Vagina (tissue), 2 donors: ENCODE data around the gene AMMECR1. TPM values are rescaled to one million over a fixed set of nuclear protein-coding genes. Genes with fewer than 3 reads are reported as not detected.

Experiments used
- DNase-seq, 2 donors: peaks; one replicate each; pipeline ENCODE4 v3.0.0-alpha.2; 2017; ENCODE audit errors: extremely low spot score in 2 of 2
- H3K27ac ChIP-seq: fragments of 200-600 bp; sonication (generic); one replicate; pipeline ENCODE4 v1.5.1; 2019
- H3K27me3 ChIP-seq: fragments of 200-600 bp; sonication (generic); one replicate; pipeline ENCODE4 v1.5.1; 2019
- H3K36me3 ChIP-seq, 2 donors: fragments of 200-600 bp; sonication (generic); one replicate each; pipeline ENCODE4 v1.5.1; 2017 to 2019
- H3K4me1 ChIP-seq: fragments of 200-600 bp; sonication (generic); one replicate; pipeline ENCODE4 v1.5.1; 2019
- H3K4me3 ChIP-seq, 2 donors: fragments of 200-600 bp; sonication (generic); 1 replicate in 1 of 2; 2 replicates in 1 of 2; pipeline ENCODE4 v1.5.1; 2016 to 2019
- H3K9me3 ChIP-seq: fragments of 200-600 bp; sonication (generic); one replicate; pipeline ENCODE4 v1.5.1; 2019
- POLR2A ChIP-seq, 2 donors: fragments of 450-650 bp; IDR thresholded peaks; one replicate each; pipeline ENCODE4 v1.6.1; 2017; ENCODE audit warnings: antibody characterized with exemption in 2 of 2, mild to moderate bottlenecking in 2 of 2, moderate library complexity in 2 of 2
- POLR2AphosphoS5 ChIP-seq, 2 donors: sonication (generic); formaldehyde crosslinking; IDR thresholded peaks; one replicate each; pipeline ENCODE4 v1.9.0; 2017; ENCODE audit warnings: antibody characterized with exemption in 2 of 2, mild to moderate bottlenecking in 2 of 2, low read depth in 1 of 2; ENCODE audit not compliant: insufficient read depth in 1 of 2
- intact Hi-C: fragments of 100-400 bp; cut with DNase I; formaldehyde crosslinking; loops from one replicate; pipeline ENCODE4 v1.15.1; 2023
- total RNA-seq: library from RNA; depleted of rRNA; stranded (reverse); fragments of >200 nt; gene quantifications from one replicate; pipeline ENCODE4 v1.2.3, GENCODE V29; 2016
- TF ChIP-seq, protein P1 (sequence below), 3 experiments: fragments of 450-650 bp in 2 of 3; fragments of 200-600 bp in 1 of 3; sonication (generic) in 1 of 3; IDR thresholded peaks; one replicate each; pipeline ENCODE4 v1.5.1; 2017 to 2019; ENCODE audit warnings: antibody characterized with exemption in 3 of 3, mild to moderate bottlenecking in 2 of 3, moderate library complexity in 2 of 3

AMMECR1 gene
- total RNA-seq, 1 donor from 2014 or later: 8.1 TPM

DNA sequence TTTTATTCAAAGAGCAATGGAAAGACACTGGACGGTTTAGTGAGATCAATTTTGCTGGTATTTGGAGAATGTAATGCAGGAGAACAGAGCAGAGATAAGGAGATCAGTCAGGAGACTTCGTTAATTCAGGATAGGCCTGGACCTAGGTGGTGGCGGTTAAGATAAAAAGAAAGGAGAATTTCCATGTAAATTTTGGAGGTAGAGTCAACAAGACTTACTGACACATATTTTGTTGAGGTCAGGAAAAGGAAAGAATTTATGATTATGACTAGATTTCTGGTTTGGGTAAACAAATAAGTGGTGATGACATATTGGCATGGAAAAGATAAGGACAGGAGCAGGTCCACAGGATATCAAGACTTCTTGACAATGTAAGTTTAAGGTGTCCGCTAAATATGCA lies 8.8 kb upstream of the AMMECR1 start:
- no peaks in the 10 kb centered on the region for H3K27me3 ChIP-seq
- TF ChIP-seq, protein P1, sequence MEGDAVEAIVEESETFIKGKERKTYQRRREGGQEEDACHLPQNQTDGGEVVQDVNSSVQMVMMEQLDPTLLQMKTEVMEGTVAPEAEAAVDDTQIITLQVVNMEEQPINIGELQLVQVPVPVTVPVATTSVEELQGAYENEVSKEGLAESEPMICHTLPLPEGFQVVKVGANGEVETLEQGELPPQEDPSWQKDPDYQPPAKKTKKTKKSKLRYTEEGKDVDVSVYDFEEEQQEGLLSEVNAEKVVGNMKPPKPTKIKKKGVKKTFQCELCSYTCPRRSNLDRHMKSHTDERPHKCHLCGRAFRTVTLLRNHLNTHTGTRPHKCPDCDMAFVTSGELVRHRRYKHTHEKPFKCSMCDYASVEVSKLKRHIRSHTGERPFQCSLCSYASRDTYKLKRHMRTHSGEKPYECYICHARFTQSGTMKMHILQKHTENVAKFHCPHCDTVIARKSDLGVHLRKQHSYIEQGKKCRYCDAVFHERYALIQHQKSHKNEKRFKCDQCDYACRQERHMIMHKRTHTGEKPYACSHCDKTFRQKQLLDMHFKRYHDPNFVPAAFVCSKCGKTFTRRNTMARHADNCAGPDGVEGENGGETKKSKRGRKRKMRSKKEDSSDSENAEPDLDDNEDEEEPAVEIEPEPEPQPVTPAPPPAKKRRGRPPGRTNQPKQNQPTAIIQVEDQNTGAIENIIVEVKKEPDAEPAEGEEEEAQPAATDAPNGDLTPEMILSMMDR (IDR thresholded peaks at IDR 0.05): no peak
- TF ChIP-seq POLR2A (IDR thresholded peaks at IDR 0.05) (no peak), POLR2AphosphoS5 (IDR thresholded peaks at IDR 0.05; ENCODE audit: insufficient read depth in 1 of 2, low read depth in 1 of 2) (no peak)
- intact Hi-C loops: no loop called here

DNA sequence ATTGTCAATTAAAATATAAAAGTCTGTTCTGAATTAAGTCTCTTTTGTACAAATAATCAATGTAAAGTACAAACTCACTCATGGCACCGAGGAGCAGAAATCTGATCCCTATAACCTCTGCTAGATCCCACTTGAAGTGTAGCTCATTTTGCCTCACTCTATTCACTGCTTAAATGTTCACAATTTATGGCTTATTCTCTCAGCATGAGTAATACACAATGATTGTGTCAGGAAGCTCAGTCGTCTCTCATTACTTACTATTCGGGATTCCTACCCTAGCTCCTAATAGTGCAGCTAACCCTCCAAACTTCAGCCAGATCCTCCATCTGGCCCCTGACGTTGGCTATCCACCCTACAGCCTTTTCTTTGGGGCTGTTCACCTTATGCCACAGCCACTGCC lies 4.7 kb upstream of the AMMECR1 start:
- no peak overlapping the region for H3K27ac ChIP-seq
- H3K27me3 ChIP-seq: no peaks in the 10 kb centered on the region
- H3K4me3 ChIP-seq: no peak overlapping the region
- no peaks in the 10 kb centered on the region for H3K4me1 ChIP-seq
- no peaks in the 10 kb centered on the region for H3K9me3 ChIP-seq
- intact Hi-C loops: no loop called here
- no peaks in the 10 kb centered on the region for H3K36me3 ChIP-seq
- TF ChIP-seq POLR2A (IDR thresholded peaks at IDR 0.05) (no peak), POLR2AphosphoS5 (IDR thresholded peaks at IDR 0.05; ENCODE audit: insufficient read depth in 1 of 2, low read depth in 1 of 2) (no peak)
- TF ChIP-seq, protein P1 (IDR thresholded peaks at IDR 0.05): no peak
- DNase-seq: no peak

More for the DNA sequence above, 8.8 kb upstream of the AMMECR1 start:
- DNase-seq: no peak
- H3K27ac ChIP-seq: no peak overlapping the region
- H3K4me1 ChIP-seq: no peaks in the 10 kb centered on the region
- no peak overlapping the region for H3K4me3 ChIP-seq
- H3K9me3 ChIP-seq: no peaks in the 10 kb centered on the region
- H3K36me3 ChIP-seq: no peaks in the 10 kb centered on the region

DNA sequence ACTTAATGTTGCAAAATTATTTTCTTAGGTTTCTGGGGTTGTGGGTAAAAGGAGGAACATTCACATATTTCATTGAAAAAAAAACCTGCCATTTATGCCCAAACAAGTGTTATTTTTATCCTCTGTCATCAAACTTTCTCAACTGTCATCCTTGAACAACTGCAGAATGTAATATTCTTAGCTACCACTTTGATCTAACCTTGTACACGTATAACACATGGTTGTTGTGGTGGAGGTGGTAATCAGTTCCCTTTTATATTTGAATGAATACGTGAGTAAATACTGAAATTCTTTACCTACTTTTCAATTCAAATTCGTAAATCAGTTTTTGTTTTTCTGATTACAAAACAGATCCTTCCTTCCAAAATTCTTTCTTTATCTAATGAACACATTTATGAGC lies 3.8 kb upstream of the AMMECR1 start:
- Histone ChIP-seq H3K4me3 (no peak overlapping the region), H3K9me3 (no peaks in the 10 kb centered on the region), H3K27me3 (no peaks in the 10 kb centered on the region), H3K27ac (no peak overlapping the region), H3K36me3 (no peaks in the 10 kb centered on the region), H3K4me1 (no peaks in the 10 kb centered on the region)
- no peak for TF ChIP-seq POLR2A (IDR thresholded peaks at IDR 0.05)
- no peak for TF ChIP-seq POLR2AphosphoS5 (IDR thresholded peaks at IDR 0.05; ENCODE audit: insufficient read depth in 1 of 2, low read depth in 1 of 2)
- TF ChIP-seq, protein P1 (IDR thresholded peaks at IDR 0.05): no peak
- intact Hi-C loops: no loop called here
- no peak for DNase-seq

- no peaks in the 10 kb centered on the region for H3K36me3 ChIP-seq
- no peak for DNase-seq
- intact Hi-C loops: no loop called here
- H3K4me1 ChIP-seq: peaks cover 2% of the 10 kb centered on the region
- TF ChIP-seq POLR2A (IDR thresholded peaks at IDR 0.05) (no peak), POLR2AphosphoS5 (IDR thresholded peaks at IDR 0.05; ENCODE audit: insufficient read depth in 1 of 2, low read depth in 1 of 2) (no peak)
- TF ChIP-seq, protein P1 (IDR thresholded peaks at IDR 0.05): no peak
- H3K4me3 ChIP-seq: no peak overlapping the region
- H3K27me3 ChIP-seq: no peaks in the 10 kb centered on the region
- no peaks in the 10 kb centered on the region for H3K9me3 ChIP-seq
- H3K27ac ChIP-seq: no peak overlapping the region
Measured at GRCh38 chrX:110321081-110321480, 3.2 kb upstream of the AMMECR1 start.

GRCh38 chrX:110320381-110320987 lies 2.6 kb upstream of the AMMECR1 start:
- H3K36me3 ChIP-seq: no peaks in the 10 kb centered on the region
- H3K4me3 ChIP-seq: no peak overlapping the region
- no peak for DNase-seq
- H3K4me1 ChIP-seq: peaks cover 8% of the 10 kb centered on the region
- TF ChIP-seq POLR2AphosphoS5 (IDR thresholded peaks at IDR 0.05; ENCODE audit: insufficient read depth in 1 of 2, low read depth in 1 of 2): no peak
- TF ChIP-seq POLR2A (IDR thresholded peaks at IDR 0.05): no peak
- TF ChIP-seq, protein P1 (IDR thresholded peaks at IDR 0.05): no peak
- H3K27me3 ChIP-seq: no peaks in the 10 kb centered on the region
- intact Hi-C loops: no loop called here
- no peaks in the 10 kb centered on the region for H3K9me3 ChIP-seq
- no peak overlapping the region for H3K27ac ChIP-seq
